K562 (cell line): ENCODE measurements around the gene OR2C1. TPM values are rescaled to one million over a fixed set of nuclear protein-coding genes. Genes with fewer than 3 reads are reported as not detected.

Experiments
- ARNT ChIP-seq, 2 experiments: fragments of 450-650 bp; IDR thresholded peaks; 2 replicates each; pipeline ENCODE4 v1.6.1; 2016; ENCODE audit warnings: mild to moderate bottlenecking in 1 of 2
- ATF1 ChIP-seq, 2 experiments: fragments of 450-650 bp in 1 of 2; IDR thresholded peaks; 2 replicates each; pipeline ENCODE4 v1.6.1; 2016; ENCODE audit warnings: missing compliant biosample characterization in 1 of 2, missing genetic modification characterization in 1 of 2
- ATF6 ChIP-seq: sonication (generic); formaldehyde crosslinking; IDR thresholded peaks from 2 replicates; pipeline ENCODE4 v1.4.0; 2020; ENCODE audit warnings: mild to moderate bottlenecking, missing genetic modification reagents
- CBFA2T2 ChIP-seq: fragments of 450-650 bp; conservative IDR thresholded peaks from 2 replicates; pipeline ENCODE4 v1.6.1; 2017; ENCODE audit warnings: mild to moderate bottlenecking
- ELF4 ChIP-seq: fragments of 450-650 bp; formaldehyde crosslinking; IDR thresholded peaks from 2 replicates; pipeline ENCODE4 v1.4.0; 2022; ENCODE audit warnings: missing genetic modification characterization
- ERF ChIP-seq: fragments of 450-650 bp; formaldehyde crosslinking; IDR thresholded peaks from 2 replicates; pipeline ENCODE4 v1.4.0; 2020; ENCODE audit warnings: mild to moderate bottlenecking, mixed read lengths
- FIP1L1 ChIP-seq: fragments of 200-400 bp; formaldehyde crosslinking; IDR thresholded peaks from 2 replicates; pipeline ENCODE4 v1.6.1; 2018; ENCODE audit warnings: mild to moderate bottlenecking, low read depth, low read length; ENCODE audit not compliant: poor library complexity, severe bottlenecking
- FOXA1 ChIP-seq: fragments of 450-650 bp; IDR thresholded peaks from 2 replicates; pipeline ENCODE4 v1.6.1; 2016; ENCODE audit warnings: mild to moderate bottlenecking, borderline replicate concordance
- GABPB1 ChIP-seq: sonication (generic); formaldehyde crosslinking; IDR thresholded peaks from 2 replicates; pipeline ENCODE4 v1.8.0; 2022; ENCODE audit warnings: mild to moderate bottlenecking, missing genetic modification reagents
- HDAC3 ChIP-seq: fragments of 450-650 bp; IDR thresholded peaks from 2 replicates; pipeline ENCODE4 v1.6.1; 2018; ENCODE audit warnings: borderline replicate concordance, mild to moderate bottlenecking, moderate library complexity; ENCODE audit not compliant: partially characterized antibody
- ILK ChIP-seq: fragments of 450-650 bp; IDR thresholded peaks from 2 replicates; pipeline ENCODE4 v1.6.1; 2016; ENCODE audit warnings: missing genetic modification characterization, low read depth, mild to moderate bottlenecking, missing compliant biosample characterization, moderate library complexity, borderline replicate concordance
- KLF16 ChIP-seq: IDR thresholded peaks from 2 replicates; pipeline ENCODE4 v1.6.1; 2016; ENCODE audit warnings: antibody characterized with exemption
- POLR2AphosphoS2 ChIP-seq: IDR thresholded peaks from 2 replicates; pipeline ENCODE4 v1.6.1; 2012; ENCODE audit warnings: low read length, improper control_type of control experiment
- RAD51 ChIP-seq: fragments of 450-650 bp; IDR thresholded peaks from 2 replicates; pipeline ENCODE4 v1.7.1; 2016; ENCODE audit warnings: low read depth, mild to moderate bottlenecking, borderline replicate concordance
- RBM22 ChIP-seq: fragments of 200-400 bp; formaldehyde crosslinking; IDR thresholded peaks from 2 replicates; pipeline ENCODE4 v1.6.1; 2018; ENCODE audit warnings: low read length, low read depth; ENCODE audit not compliant: poor library complexity, severe bottlenecking
- SETDB1 ChIP-seq: IDR thresholded peaks from one replicate; pipeline ENCODE4 v1.6.1; 2012; ENCODE audit warnings: low read length, control low read depth, inconsistent platforms
- SMARCA4 ChIP-seq: fragments of 450-650 bp; IDR thresholded peaks from 2 replicates; pipeline ENCODE4 v1.6.1; 2016
- TAF15 ChIP-seq: fragments of 200-400 bp; formaldehyde crosslinking; IDR thresholded peaks from 2 replicates; pipeline ENCODE4 v1.6.1; 2017; ENCODE audit warnings: mild to moderate bottlenecking, low read depth, low read length, moderate library complexity
- TAL1 ChIP-seq: fragments of 450-650 bp; IDR thresholded peaks from 2 replicates; pipeline ENCODE4 v1.6.1; 2016; ENCODE audit warnings: mild to moderate bottlenecking
- TEAD4 ChIP-seq, 2 experiments: sonication (generic) in 1 of 2; formaldehyde crosslinking in 1 of 2; IDR thresholded peaks; 2 replicates each; pipeline versions ENCODE4 v1.6.1 to v1.8.0; 2012 to 2022; ENCODE audit warnings: borderline replicate concordance in 1 of 2, inconsistent platforms in 1 of 2, low read length in 1 of 2, mild to moderate bottlenecking in 1 of 2, missing genetic modification reagents in 1 of 2
- U2AF2 ChIP-seq: fragments of 200-400 bp; formaldehyde crosslinking; optimal IDR thresholded peaks from 2 replicates; pipeline ENCODE3; 2017; ENCODE audit warnings: low read depth, mild to moderate bottlenecking, low read length
- USF2 ChIP-seq: sonication (generic); formaldehyde crosslinking; IDR thresholded peaks from 2 replicates; pipeline ENCODE4 v1.5.0; 2020; ENCODE audit warnings: missing genetic modification reagents
- ZNF24 ChIP-seq: fragments of 450-650 bp; IDR thresholded peaks from 2 replicates; pipeline ENCODE4 v1.6.1; 2016
- ZNF740 ChIP-seq, 3 experiments: fragments of 200-800 bp in 1 of 3; sonication (Bioruptor generic) in 1 of 3; sonication (generic) in 1 of 3; formaldehyde crosslinking in 1 of 3; IDR thresholded peaks; 2 replicates each; pipeline versions ENCODE4 v1.6.1 to v1.8.0; 2016 to 2022; ENCODE audit warnings: mild to moderate bottlenecking in 2 of 3, missing compliant biosample characterization in 2 of 3, missing genetic modification characterization in 2 of 3, missing genetic modification reagents in 1 of 3
- ZNF766 ChIP-seq: fragments of 200-800 bp; sonication (Bioruptor generic); conservative IDR thresholded peaks from 2 replicates; pipeline ENCODE4 v1.6.1; 2016; ENCODE audit warnings: missing genetic modification characterization, missing compliant biosample characterization
- polyA plus RNA-seq, 8 experiments: library from polyadenylated mRNA; depleted of rRNA in 4 of 8; stranded (reverse) in 5 of 8; unstranded in 3 of 8; fragments of >200 nt; fragmentation: Nextera tagmentation in 2 of 8; fragmentation: Illumina TruSeq in 1 of 8; extraction: Ambion mirVana in 2 of 8; extraction: Trizol in 1 of 8; gene quantifications; 2 replicates each; pipeline versions ENCODE4 v1.2.1 to v1.2.3, GENCODE V29; 2011 to 2014; ENCODE audit warnings: inconsistent platforms in 1 of 8, missing spikeins in 1 of 8
- total RNA-seq, 7 experiments: library from RNA; depleted of rRNA in 6 of 7; stranded (reverse); fragments of >200 nt in 6 of 7; fragmentation: Illumina TruSeq in 2 of 7; extraction: Trizol in 2 of 7; gene quantifications; 2 replicates each; pipeline versions ENCODE4 v1.2.1 to v1.2.3, GENCODE V29; 2011 to 2021; ENCODE audit warnings: low replicate concordance in 1 of 7

The OR2C1 gene
- total and polyA plus RNA-seq, 9 of the 15 experiments (the other 6 are each of a cell fraction or from before 2014, with no cell fraction given), result not detected

- TF ChIP-seq RAD51 (no peak), CBFA2T2 (peak; percentile 96), ATF1 (CRISPR knock-in tag; IDR thresholded peaks at IDR 0.05) (no peak), ATF1 (tag; IDR thresholded peaks at IDR 0.05) (peak; percentile 59), ZNF766 (0 out of 2 replicates have a peak, but pooled peaks have one; percentile 57), TAF15 (no peak), FOXA1 (no peak), TAL1 (peak; percentile 94), GABPB1 (CRISPR knock-in tag) (0 out of 2 replicates have a peak, but pooled peaks have one; percentile 23), ERF (no peak), KLF16 (peak; percentile 95), ZNF24 (no peak), U2AF2 (no peak), ILK (tag) (no peak), POLR2AphosphoS2 (no peak), ARNT (IDR thresholded peaks at IDR 0.05) (peak; percentile 78 to 94; a peak in 3 of 4 replicates), RBM22 (no peak), ELF4 (CRISPR knock-in tag) (no peak), SMARCA4 (peak; percentile 87), ZNF740 (CRISPR knock-in tag; IDR thresholded peaks at IDR 0.05) (0 out of 2 replicates have a peak, but pooled peaks have one; percentile 21), ZNF740 (tag; IDR thresholded peaks at IDR 0.05) (no peak), FIP1L1 (no peak), HDAC3 (peak; percentile 96), TEAD4 (IDR thresholded peaks at IDR 0.05; ENCODE audit: low read length) (peak; percentile 96), TEAD4 (CRISPR knock-in tag; IDR thresholded peaks at IDR 0.05; ENCODE audit: borderline replicate concordance) (no peak), ATF6 (CRISPR knock-in tag) (no peak), SETDB1 (no peak), USF2 (CRISPR knock-in tag) (no peak)
Measured at GRCh38 chr16:3348547-3349167, 7.0 kb upstream of the OR2C1 start (continued).
